Motor neuron (in vitro differentiated cells): ENCODE data around the gene GRID1. TPM values are rescaled to one million over a fixed set of nuclear protein-coding genes. Genes with fewer than 3 reads are reported as not detected.
A peak's percentile ranks its signal among the peaks of the same experiment; 100 is the strongest.

Source experiments
- ATAC-seq, 8 experiments: fragments of 200-7000 bp; cut with Tn5 transposase; replicated peaks in 6 of 8; 2 replicates each; pipeline ENCODE4 v1.8.0; 2021; ENCODE audit warnings: mild to moderate bottlenecking in 8 of 8, moderate library complexity in 8 of 8
- H3K27ac ChIP-seq, 2 donors: fragments of 250-450 bp; sonication (Bioruptor Pico); 2 replicates each; pipeline ENCODE4 v1.9.0; 2021; ENCODE audit warnings: antibody characterized with exemption in 2 of 2, mild to moderate bottlenecking in 2 of 2, moderate library complexity in 1 of 2
- H3K4me1 ChIP-seq, 2 donors: fragments of 250-450 bp; sonication (Bioruptor Pico); replicated peaks in 1 of 2; 2 replicates each; pipeline ENCODE4 v1.6.1; 2021; ENCODE audit warnings: antibody characterized with exemption in 2 of 2, mild to moderate bottlenecking in 2 of 2, moderate library complexity in 1 of 2
- H3K4me3 ChIP-seq, 5 donors: fragments of 250-450 bp; sonication (Bioruptor Pico); 2 replicates each; pipeline ENCODE4 v1.9.0; 2021; ENCODE audit warnings: antibody characterized with exemption in 5 of 5, mild to moderate bottlenecking in 5 of 5, moderate library complexity in 4 of 5
- WGBS, 10 experiments: fragments of 450-650 bp; shearing (Covaris generic); methylation state at CpG; one replicate each; pipeline ENCODE4 v1.0.0; 2022; 5-methylcytosine and 5-hydroxymethylcytosine counted together
- in situ Hi-C, 9 experiments: fragments of 400-800 bp; cut with MboI; loops; one replicate each; pipeline ENCODE4 v1.15.0; 2021; ENCODE audit warnings: low sequenced_read_pairs in 9 of 9, low pct_unique_long_range_greater_than_20kb in 2 of 9; ENCODE audit not compliant: unreplicated experiment in 9 of 9
- total RNA-seq, 8 experiments: library from RNA; unstranded; fragments of 300-600 nt; gene quantifications; 2 replicates each; pipeline versions ENCODE4 v1.2.3 to v1.2.4, GENCODE V29; 2022

Gene GRID1
- total RNA-seq, 8 experiments from 2014 or later = 0.15 to 10.0 (median 6.0) TPM

DNA sequence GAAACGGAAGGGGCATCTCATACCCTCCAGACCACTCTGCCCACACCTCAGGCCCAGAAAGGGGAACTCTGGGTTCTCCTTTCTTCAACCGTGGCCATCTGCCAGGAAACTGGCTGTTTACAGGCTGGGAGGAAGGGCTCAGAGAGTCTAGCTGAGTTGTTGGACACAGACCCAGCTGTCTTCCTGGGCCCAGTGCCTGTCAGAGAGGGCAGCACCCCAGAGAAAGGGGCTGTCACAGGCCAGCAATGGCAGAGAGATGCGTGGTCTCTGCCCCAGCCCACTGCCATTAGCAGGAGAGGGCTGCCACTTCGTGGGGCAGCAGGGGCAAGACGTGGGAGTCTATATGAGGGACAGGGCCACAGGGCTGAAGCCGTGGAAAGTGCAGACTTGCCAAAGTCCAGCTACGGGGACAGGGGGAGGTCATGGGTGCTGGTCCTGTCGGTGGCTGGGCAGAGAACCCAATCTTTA is 11.0 kb downstream of the GRID1 start:
- ATAC-seq = peak in 1 of 8 experiments; percentile 43
- Histone ChIP-seq H3K4me1 (no peaks in the 10 kb centered on the region), H3K27ac (no peak overlapping the region), H3K4me3 (no peak overlapping the region)
- in situ Hi-C loops = no loop called here
- 24 to 100% (median 67%) methylated on average over 1 to 5 of the region's 8 CpGs; no CpG with 5 or more reads in 6 of the 10 experiments for WGBS, 10 experiments

DNA sequence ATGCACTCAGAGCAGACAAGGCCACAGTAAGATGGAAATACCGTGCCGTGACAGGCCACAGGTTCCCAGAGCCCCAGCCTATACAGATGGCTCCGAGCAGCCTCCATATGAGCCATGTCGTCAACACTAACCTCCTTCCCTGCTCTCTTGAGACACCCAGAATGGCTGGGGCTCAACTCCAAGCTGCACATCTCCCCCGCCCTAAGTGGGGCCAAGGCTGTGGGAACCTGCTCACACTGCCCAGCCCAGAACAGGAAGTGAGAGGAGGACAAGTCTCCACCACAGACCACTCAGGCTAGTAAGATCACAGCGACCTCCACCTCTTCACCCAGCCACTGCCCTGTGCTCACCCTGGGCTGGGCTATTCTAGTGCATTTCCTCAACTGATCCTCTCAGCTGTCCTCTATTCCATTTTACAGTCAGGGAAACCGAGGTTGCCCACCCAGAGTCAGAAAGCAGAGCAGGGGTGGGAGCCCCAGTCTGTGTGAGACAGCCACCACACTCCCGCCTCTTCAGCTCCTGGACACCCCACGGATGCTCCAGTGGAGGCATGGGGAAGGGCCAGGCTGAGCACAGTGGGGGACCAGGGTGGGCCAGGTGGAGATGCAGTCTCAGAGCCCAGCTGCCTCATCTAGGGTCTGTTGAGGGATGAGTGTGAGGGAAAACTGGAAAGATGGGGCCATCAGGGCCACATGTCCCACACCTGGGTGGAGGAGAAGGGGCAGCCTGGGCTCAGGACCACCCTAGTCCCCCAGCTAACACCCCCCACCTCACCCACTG is 11.6 kb downstream of the GRID1 start:
- in situ Hi-C loops = no loop called here
- Histone ChIP-seq H3K27ac (no peak overlapping the region), H3K4me1 (no peaks in the 10 kb centered on the region), H3K4me3 (no peak overlapping the region)
- ATAC-seq = no peak
- WGBS, 10 experiments = 37 to 100% (median 83%) methylated on average over 1 to 6 of the region's 9 CpGs; no CpG with 5 or more reads in 4 of the 10 experiments

DNA sequence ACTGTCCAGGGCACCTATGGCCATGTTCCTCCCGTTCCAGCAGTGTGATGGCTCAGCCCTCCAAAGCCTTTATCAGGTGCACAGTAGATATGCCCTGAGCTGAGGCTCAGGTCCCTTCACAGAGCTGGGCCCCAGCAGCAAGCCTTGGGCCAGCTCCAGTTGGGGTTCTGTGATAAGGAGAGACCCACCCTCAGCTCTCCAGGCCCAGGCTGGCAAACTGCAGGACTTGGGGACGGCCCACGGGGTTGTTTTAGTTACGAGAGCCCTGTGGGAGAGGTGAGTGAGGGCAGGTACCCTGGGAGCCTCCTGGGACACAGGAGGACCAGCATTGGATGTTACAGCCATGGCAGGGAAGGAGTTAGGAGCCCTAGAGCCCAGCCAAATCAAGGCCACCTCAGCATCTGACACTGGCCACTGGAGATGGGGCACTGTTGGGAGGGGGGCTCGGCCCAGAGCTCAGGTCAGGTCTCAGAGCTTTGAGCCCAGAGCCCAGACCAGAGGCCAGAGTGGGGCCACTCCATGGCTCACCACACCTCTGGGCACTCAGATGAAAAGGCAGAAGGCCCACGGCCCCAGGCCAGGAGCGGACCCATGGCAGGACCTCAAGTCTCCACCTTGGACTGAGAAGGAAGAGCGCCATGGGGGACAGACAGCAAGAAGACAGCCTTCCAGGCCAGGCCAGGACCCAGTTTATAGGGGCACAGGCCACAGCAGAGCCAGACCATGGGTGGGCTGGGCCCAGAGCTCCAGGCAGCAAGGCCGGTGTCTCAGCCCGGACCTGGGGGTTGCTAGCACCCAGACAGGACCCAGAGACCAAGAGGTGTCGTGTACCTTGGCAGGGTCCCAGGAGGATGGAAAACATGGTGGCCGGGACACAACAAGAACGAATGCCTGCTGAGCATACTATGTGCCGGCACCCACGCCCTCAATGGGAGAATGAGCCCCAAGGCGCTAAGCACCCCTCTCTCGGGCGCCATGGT is 12.8 kb downstream of the GRID1 start:
- Histone ChIP-seq H3K27ac (no peak overlapping the region), H3K4me3 (no peak overlapping the region), H3K4me1 (no peaks in the 10 kb centered on the region)
- in situ Hi-C loops = no loop called here
- no peak for ATAC-seq
- WGBS, 10 experiments = 40 to 96% (median 83%) methylated on average over 1 to 4 of the region's 18 CpGs; no CpG with 5 or more reads in 6 of the 10 experiments

GRCh38 chr10:86350897-86351296 is 15.7 kb downstream of the GRID1 start:
- H3K4me1 ChIP-seq = no peaks in the 10 kb centered on the region
- ATAC-seq = no peak
- 86 to 91% methylated on average over 4 to 5 of the region's 6 CpGs; no CpG with 5 or more reads in 8 of the 10 experiments for WGBS, 10 experiments
- no peak overlapping the region for H3K4me3 ChIP-seq
- H3K27ac ChIP-seq = no peak overlapping the region
- in situ Hi-C loops = no loop called here

- H3K4me1 ChIP-seq = no peaks in the 10 kb centered on the region
- H3K27ac ChIP-seq = no peak overlapping the region
- WGBS, 10 experiments = 20 to 100% (median 80%) methylated on average over 1 to 5 of the region's 5 CpGs; no CpG with 5 or more reads in 3 of the 10 experiments
- ATAC-seq = no peak
- no peak overlapping the region for H3K4me3 ChIP-seq
- in situ Hi-C loops = no loop called here
Measured at GRCh38 chr10:86349940-86350630, 16.5 kb downstream of the GRID1 start.

DNA sequence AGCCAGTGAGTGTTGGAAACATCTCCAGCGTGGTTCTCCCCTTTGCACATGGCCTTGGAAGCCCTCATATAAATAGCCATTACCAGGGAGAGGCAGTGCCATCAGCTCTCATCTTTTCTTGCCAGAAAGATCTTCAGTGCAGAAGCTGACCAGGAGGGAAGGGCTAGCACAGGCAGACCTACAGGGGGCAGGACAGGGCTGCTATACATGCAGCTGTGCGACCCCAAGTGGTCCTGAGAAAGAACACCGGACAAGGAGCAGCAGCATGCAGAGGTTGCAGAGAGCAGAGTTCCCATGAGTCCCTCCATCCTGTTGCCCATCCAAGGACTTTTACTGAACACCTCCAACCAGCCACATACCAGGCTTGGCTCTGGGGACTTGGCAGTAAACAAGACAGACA is 17.1 kb downstream of the GRID1 start:
- peak in 6 of 8 experiments; percentile 53 to 78 (median 72) for ATAC-seq
- no peak overlapping the region for H3K27ac ChIP-seq
- in situ Hi-C loops = no loop called here
- 0 to 14% methylated on average over 1 of the region's 3 CpGs; no CpG with 5 or more reads in 8 of the 10 experiments for WGBS, 10 experiments
- H3K4me1 ChIP-seq = no peaks in the 10 kb centered on the region
- no peak overlapping the region for H3K4me3 ChIP-seq

- Histone ChIP-seq H3K4me1 (no peaks in the 10 kb centered on the region), H3K27ac (no peak overlapping the region), H3K4me3 (no peak overlapping the region)
- 64 to 100% (median 100%) methylated on average over 1 to 10 of the region's 23 CpGs; no CpG with 5 or more reads in 3 of the 10 experiments for WGBS, 10 experiments
- in situ Hi-C loops = no loop called here
- peak in 4 of 8 experiments; percentile 47 to 59 (median 51) for ATAC-seq
Measured at GRCh38 chr10:86348321-86349210, 18.0 kb downstream of the GRID1 start.

- Histone ChIP-seq H3K4me1 (no peaks in the 10 kb centered on the region), H3K27ac (no peak overlapping the region), H3K4me3 (no peak overlapping the region)
- 80 to 100% (median 80%) methylated on average over 1 to 3 of the region's 6 CpGs; no CpG with 5 or more reads in 4 of the 10 experiments for WGBS, 10 experiments
- ATAC-seq = no peak
- in situ Hi-C loops = no loop called here
Measured at GRCh38 chr10:86347856-86348255, 18.7 kb downstream of the GRID1 start.

GRCh38 chr10:86346799-86347665 is 19.6 kb downstream of the GRID1 start:
- no peak overlapping the region for H3K4me3 ChIP-seq
- ATAC-seq = peak in 1 of 8 experiments; percentile 7
- no peak overlapping the region for H3K27ac ChIP-seq
- 0 to 100% (median 50%) methylated on average over 1 to 2 of the region's 11 CpGs; no CpG with 5 or more reads in 5 of the 10 experiments for WGBS, 10 experiments
- H3K4me1 ChIP-seq = no peaks in the 10 kb centered on the region
- in situ Hi-C loops = no loop called here

GRCh38 chr10:86345859-86346798 is 20.5 kb downstream of the GRID1 start:
- in situ Hi-C loops = no loop called here
- WGBS, 10 experiments = 0 to 100% (median 33%) methylated on average over 1 to 2 of the region's 13 CpGs; no CpG with 5 or more reads in 2 of the 10 experiments
- H3K4me3 ChIP-seq = no peak overlapping the region
- no peak overlapping the region for H3K27ac ChIP-seq
- ATAC-seq = peak in 4 of 8 experiments; percentile 60 to 96 (median 88)
- H3K4me1 ChIP-seq = peaks cover 5 to 6% of the 10 kb centered on the region in 2 donors
